Keratinocyte (primary cell): Measurements from ENCODE around the gene TTC28. TPM values are rescaled to one million over a fixed set of nuclear protein-coding genes. Genes with fewer than 3 reads are reported as not detected.

ENCODE experiments used
- DNase-seq: peaks from one replicate; pipeline ENCODE4 v3.0.0-alpha.2; 2011; ENCODE audit warnings: low read depth, missing footprints, low spot score
- FAIRE-seq: peaks from 2 replicates; lab custom pipeline; 2011; peaks lifted over from hg19 to GRCh38; lab: Jason Lieb, UNC
- H2AFZ ChIP-seq: 2 replicates; pipeline ENCODE4 v1.6.0; 2012; ENCODE audit warnings: low read length, control low read depth, inconsistent platforms; ENCODE audit not compliant: control insufficient read depth
- H3K27ac ChIP-seq: 2 replicates; pipeline ENCODE4 v1.5.1; 2011; ENCODE audit warnings: low read length; ENCODE audit not compliant: control insufficient read depth, insufficient read depth
- H3K27me3 ChIP-seq: 3 replicates; pipeline ENCODE4 v1.6.0; 2011; ENCODE audit warnings: low read length; ENCODE audit not compliant: control insufficient read depth, insufficient read depth; ENCODE audit errors: extremely low read depth
- H3K36me3 ChIP-seq, 2 experiments: 2 replicates in 1 of 2; 3 replicates in 1 of 2; pipeline ENCODE4 v1.5.1; 2011; ENCODE audit warnings: low read length in 2 of 2, mild to moderate bottlenecking in 1 of 2; ENCODE audit not compliant: control insufficient read depth in 2 of 2, insufficient read depth in 2 of 2; ENCODE audit errors: extremely low read depth in 1 of 2
- H3K4me1 ChIP-seq: 3 replicates; pipeline ENCODE4 v1.5.1; 2011; ENCODE audit warnings: low read length; ENCODE audit not compliant: control insufficient read depth, insufficient read depth; ENCODE audit errors: extremely low read depth
- H3K4me2 ChIP-seq: 3 replicates; pipeline ENCODE4 v1.6.0; 2011; ENCODE audit warnings: low read depth, low read length; ENCODE audit not compliant: control insufficient read depth, insufficient read depth; ENCODE audit errors: extremely low read depth
- H3K4me3 ChIP-seq, 3 experiments: fragments of 200-600 bp in 1 of 3; sonication (generic) in 1 of 3; 2 replicates in 2 of 3; 3 replicates in 1 of 3; pipeline ENCODE4 v1.5.1; 2011 to 2016; ENCODE audit warnings: low read length in 3 of 3, mild to moderate bottlenecking in 3 of 3, control low read depth in 2 of 3, inconsistent platforms in 1 of 3, low read depth in 1 of 3, mixed read lengths in 1 of 3, mixed run types in 1 of 3, moderate library complexity in 1 of 3; ENCODE audit not compliant: control insufficient read depth in 2 of 3, insufficient read depth in 2 of 3; ENCODE audit errors: extremely low read depth in 1 of 3
- H3K79me2 ChIP-seq: 2 replicates; pipeline ENCODE4 v1.6.0; 2012; ENCODE audit warnings: low read length; ENCODE audit not compliant: control insufficient read depth, insufficient read depth
- H3K9ac ChIP-seq: 3 replicates; pipeline ENCODE4 v1.6.0; 2011; ENCODE audit warnings: low read length; ENCODE audit not compliant: control insufficient read depth, insufficient read depth; ENCODE audit errors: extremely low read depth
- H3K9me1 ChIP-seq: 3 replicates; pipeline ENCODE4 v1.6.0; 2011; ENCODE audit warnings: low read length; ENCODE audit not compliant: control insufficient read depth, insufficient read depth; ENCODE audit errors: extremely low read depth
- H3K9me3 ChIP-seq: 2 replicates; pipeline ENCODE4 v1.5.1; 2012; ENCODE audit warnings: low read depth, low read length; ENCODE audit not compliant: control insufficient read depth
- H4K20me1 ChIP-seq: 3 replicates; pipeline ENCODE4 v1.6.0; 2011; ENCODE audit warnings: low read length; ENCODE audit not compliant: control insufficient read depth, insufficient read depth; ENCODE audit errors: extremely low read depth
- EZH2 ChIP-seq: IDR thresholded peaks from one replicate; pipeline ENCODE4 v1.6.1; 2012; ENCODE audit warnings: inconsistent platforms, mild to moderate bottlenecking, low read length, moderate library complexity
- dilution Hi-C: fragments of 300-500 bp; cut with MboI; formaldehyde crosslinking; loops from one replicate; pipeline ENCODE4 v1.7.0; 2020; ENCODE audit warnings: low sequenced_read_pairs; ENCODE audit not compliant: extremely low pct_ligation_motif_present
- polyA plus RNA-seq, 5 experiments: library from polyadenylated mRNA; depleted of rRNA in 3 of 5; stranded (reverse) in 3 of 5; stranded (forward) in 1 of 5; unstranded in 1 of 5; fragments of >200 nt; gene quantifications; 1 replicate in 1 of 5; 2 replicates in 3 of 5; 3 replicates in 1 of 5; pipeline versions ENCODE4 v1.2.1 to v1.2.3, GENCODE V29; 2011 to 2012; ENCODE audit warnings: missing spikeins in 2 of 5, low read depth in 1 of 5, low replicate concordance in 1 of 5
- TF ChIP-seq, protein P1 (sequence below), 3 experiments: IDR thresholded peaks in 1 of 3; conservative IDR thresholded peaks in 1 of 3; optimal IDR thresholded peaks in 1 of 3; 2 replicates in 2 of 3; 3 replicates in 1 of 3; pipeline versions ENCODE3 to v1.5.1; 2011; ENCODE audit warnings: low read length in 3 of 3, mild to moderate bottlenecking in 3 of 3, moderate library complexity in 2 of 3, control low read depth in 1 of 3, inconsistent platforms in 1 of 3; ENCODE audit not compliant: insufficient read depth in 2 of 3; ENCODE audit errors: extremely low read depth in 1 of 3

The TTC28 gene
- polyA plus RNA-seq, 1 donor (not counting 4 experiments of a cell fraction or from before 2014, with no cell fraction given), result 0.66 TPM

DNA sequence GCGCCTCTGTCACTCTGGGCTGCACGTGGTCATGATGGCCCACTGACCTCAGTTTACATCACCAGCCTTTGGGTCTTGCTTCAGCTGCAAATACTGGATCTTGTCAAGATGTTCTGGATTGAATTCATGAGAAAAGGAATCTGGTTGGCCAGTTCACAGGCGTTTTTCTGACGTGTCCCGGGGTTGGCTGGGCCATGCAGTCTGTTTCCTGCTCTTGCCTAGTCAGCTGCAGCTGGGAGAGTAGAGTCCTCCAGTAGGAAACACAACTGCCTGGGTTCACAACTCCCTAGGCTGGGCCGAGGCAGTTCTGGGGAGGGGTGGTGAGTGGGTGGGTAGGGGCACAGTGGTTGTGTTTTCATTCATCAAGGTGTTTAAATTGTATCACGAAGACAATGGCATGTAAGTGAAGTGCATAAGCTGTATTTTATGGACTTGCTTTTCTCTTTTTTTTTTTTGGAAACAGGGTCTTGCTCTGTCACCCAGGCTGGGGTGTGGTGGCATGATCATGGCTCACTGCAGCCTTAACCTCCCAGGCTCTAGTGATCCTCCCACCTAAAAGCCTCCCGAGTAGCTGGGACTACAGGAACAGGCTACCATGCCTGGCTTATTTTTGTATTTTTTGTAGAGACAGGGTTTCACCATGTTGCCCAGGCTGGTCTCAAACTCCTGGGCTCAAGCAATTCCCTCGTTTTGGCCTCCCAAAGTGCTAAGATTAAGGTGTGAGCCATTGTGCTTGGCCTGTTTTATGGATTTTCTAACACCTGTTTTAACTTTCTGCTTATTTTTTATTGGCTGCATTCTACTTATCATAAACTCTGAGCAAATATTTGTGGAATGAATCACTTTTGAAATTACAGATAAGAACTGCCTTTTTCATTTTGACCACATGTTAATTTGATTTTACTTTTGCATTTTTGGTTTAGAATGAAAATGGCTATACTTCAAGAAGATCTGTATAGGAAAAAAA is 706.6 kb downstream of the TTC28 start:
- H3K4me3 ChIP-seq, result no peak overlapping the region
- no peak overlapping the region for H3K4me2 ChIP-seq
- no peaks in the 10 kb centered on the region for H3K9me3 ChIP-seq
- no peaks in the 10 kb centered on the region for H4K20me1 ChIP-seq
- TF ChIP-seq EZH2, result no peak
- TF ChIP-seq, protein P1, sequence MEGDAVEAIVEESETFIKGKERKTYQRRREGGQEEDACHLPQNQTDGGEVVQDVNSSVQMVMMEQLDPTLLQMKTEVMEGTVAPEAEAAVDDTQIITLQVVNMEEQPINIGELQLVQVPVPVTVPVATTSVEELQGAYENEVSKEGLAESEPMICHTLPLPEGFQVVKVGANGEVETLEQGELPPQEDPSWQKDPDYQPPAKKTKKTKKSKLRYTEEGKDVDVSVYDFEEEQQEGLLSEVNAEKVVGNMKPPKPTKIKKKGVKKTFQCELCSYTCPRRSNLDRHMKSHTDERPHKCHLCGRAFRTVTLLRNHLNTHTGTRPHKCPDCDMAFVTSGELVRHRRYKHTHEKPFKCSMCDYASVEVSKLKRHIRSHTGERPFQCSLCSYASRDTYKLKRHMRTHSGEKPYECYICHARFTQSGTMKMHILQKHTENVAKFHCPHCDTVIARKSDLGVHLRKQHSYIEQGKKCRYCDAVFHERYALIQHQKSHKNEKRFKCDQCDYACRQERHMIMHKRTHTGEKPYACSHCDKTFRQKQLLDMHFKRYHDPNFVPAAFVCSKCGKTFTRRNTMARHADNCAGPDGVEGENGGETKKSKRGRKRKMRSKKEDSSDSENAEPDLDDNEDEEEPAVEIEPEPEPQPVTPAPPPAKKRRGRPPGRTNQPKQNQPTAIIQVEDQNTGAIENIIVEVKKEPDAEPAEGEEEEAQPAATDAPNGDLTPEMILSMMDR (optimal IDR thresholded peaks at IDR 0.05 in 1 of 3, IDR thresholded peaks at IDR 0.05 in 1 of 3, conservative IDR thresholded peaks at IDR 0.05 in 1 of 3; ENCODE audit: extremely low read depth in 1 of 3, insufficient read depth in 2 of 3, low read length in 3 of 3), result no peak
- dilution Hi-C loops, result no loop called here
- no peak overlapping the region for H2AFZ ChIP-seq
- H3K27me3 ChIP-seq, result no peaks in the 10 kb centered on the region
- no peaks in the 10 kb centered on the region for H3K36me3 ChIP-seq
- no peak overlapping the region for H3K27ac ChIP-seq
- no peak overlapping the region for H3K9ac ChIP-seq
- FAIRE-seq (no peak), DNase-seq (no peak)
- no peaks in the 10 kb centered on the region for H3K79me2 ChIP-seq
- H3K4me1 ChIP-seq, result no peaks in the 10 kb centered on the region
- no peaks in the 10 kb centered on the region for H3K9me1 ChIP-seq

DNA sequence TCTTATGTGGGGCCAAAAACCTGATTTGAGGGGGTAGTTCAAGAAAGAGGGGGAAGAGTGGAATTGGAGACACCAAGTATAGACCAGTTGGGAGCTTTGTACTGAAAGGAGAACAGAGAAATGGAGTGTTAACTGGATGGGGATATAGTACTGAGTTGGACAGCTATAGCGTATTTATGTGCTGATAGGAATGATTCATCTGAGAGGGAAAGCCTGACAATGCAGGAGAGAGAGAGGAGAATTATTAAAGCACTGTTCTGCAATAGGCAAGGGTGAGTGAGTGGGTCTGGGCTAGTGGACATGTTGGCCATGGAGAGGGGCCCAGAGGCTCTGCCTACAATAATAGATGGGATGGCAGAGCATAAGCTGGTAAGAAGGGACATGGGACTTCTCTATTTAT is 707.7 kb downstream of the TTC28 start:
- dilution Hi-C loops, result no loop called here
- Histone ChIP-seq H4K20me1 (no peaks in the 10 kb centered on the region), H3K36me3 (no peaks in the 10 kb centered on the region), H3K9ac (no peak overlapping the region), H3K4me1 (no peaks in the 10 kb centered on the region), H3K9me3 (no peaks in the 10 kb centered on the region), H3K27me3 (no peaks in the 10 kb centered on the region), H3K4me3 (no peak overlapping the region), H3K79me2 (no peaks in the 10 kb centered on the region), H3K27ac (no peak overlapping the region), H3K9me1 (no peaks in the 10 kb centered on the region), H3K4me2 (no peak overlapping the region), H2AFZ (no peak overlapping the region)
- no peak for TF ChIP-seq EZH2
- TF ChIP-seq, protein P1 (optimal IDR thresholded peaks at IDR 0.05 in 1 of 3, IDR thresholded peaks at IDR 0.05 in 1 of 3, conservative IDR thresholded peaks at IDR 0.05 in 1 of 3; ENCODE audit: extremely low read depth in 1 of 3, insufficient read depth in 2 of 3, low read length in 3 of 3), result no peak
- FAIRE-seq, result no peak
- no peak for DNase-seq
